ENCODE data around the gene MR1. TPM values are rescaled to one million over a fixed set of nuclear protein-coding genes. Genes with fewer than 3 reads are reported as not detected.

MR1 gene
- total and polyA plus RNA-seq, 9 of the 15 experiments (the other 6 are each of a cell fraction or from before 2014, with no cell fraction given) = 9.7 to 21.7 (median 15.6) TPM

DNA sequence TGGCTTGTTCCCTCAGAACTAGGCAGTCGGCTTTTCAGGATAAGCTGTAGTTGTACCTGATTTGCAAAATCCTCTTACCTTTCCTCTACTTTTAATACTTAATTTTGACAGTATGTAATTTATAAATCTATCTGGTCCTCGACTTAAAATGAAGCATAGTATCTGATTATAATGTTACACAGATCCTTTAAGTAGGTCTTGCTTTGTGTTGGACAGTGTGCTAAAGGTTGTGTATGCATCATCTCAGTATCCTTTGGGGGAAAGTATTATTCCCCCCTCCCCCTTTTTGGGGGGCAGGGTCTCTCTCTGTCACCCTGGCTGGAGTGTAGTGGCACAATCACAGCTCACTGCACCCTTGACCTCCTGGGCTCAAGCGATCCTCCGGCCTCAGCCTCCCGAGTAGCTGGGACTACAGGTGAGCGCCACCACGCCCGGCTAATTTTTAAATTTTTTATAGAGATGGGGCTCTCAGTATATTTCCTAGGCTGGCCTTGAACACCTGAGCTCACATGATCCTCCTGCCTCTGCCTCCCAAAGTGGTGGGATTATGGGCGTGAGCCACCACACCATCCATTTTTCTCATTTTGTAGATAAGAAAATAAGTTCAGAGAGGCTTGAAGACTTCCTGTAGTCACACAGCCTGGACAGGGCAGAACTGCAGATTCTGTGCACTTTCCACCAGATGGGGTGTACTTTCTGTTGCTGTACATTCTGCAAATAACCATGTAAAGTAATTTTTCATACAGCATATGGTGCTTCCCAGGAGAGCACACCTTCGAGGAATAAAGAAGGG lies 10.3 kb upstream of the MR1 start (continued):
- TF ChIP-seq RBM25 (IDR thresholded peaks at IDR 0.05; ENCODE audit: low read depth, low read length, severe bottlenecking) (peak; percentile 61), NRF1 (conservative IDR thresholded peaks at IDR 0.05 in 1 of 2, IDR thresholded peaks at IDR 0.05 in 1 of 2) (peak; percentile 71 to 74), SIN3A (IDR thresholded peaks at IDR 0.05; ENCODE audit: borderline replicate concordance in 2 of 2, control insufficient read depth in 1 of 2, low read depth in 2 of 2, low read length in 2 of 2) (0 out of 4 replicates have a peak, but pooled peaks of 1 of the 2 experiments have one; percentile 27), HMG20A (CRISPR knock-in tag; conservative IDR thresholded peaks at IDR 0.05) (0 out of 2 replicates have a peak, but pooled peaks have one; percentile 64), KDM1A (IDR thresholded peaks at IDR 0.05) (peak in 1 of 2 experiments; percentile 59; a peak in 2 of 4 replicates), HMG20B (CRISPR knock-in tag; IDR thresholded peaks at IDR 0.05) (no peak), SPI1 (IDR thresholded peaks at IDR 0.05; ENCODE audit: borderline replicate concordance, low read depth, low read length) (no peak), ZNF324 (CRISPR knock-in tag; IDR thresholded peaks at IDR 0.05) (0 out of 2 replicates have a peak, but pooled peaks have one; percentile 10), IRF2 (CRISPR knock-in tag; IDR thresholded peaks at IDR 0.05) (no peak), DPF2 (IDR thresholded peaks at IDR 0.05) (no peak), BCOR (IDR thresholded peaks at IDR 0.05) (peak; percentile 59; the same call in 1 of the 2 replicates), DMBX1 (CRISPR knock-in tag; IDR thresholded peaks at IDR 0.05; ENCODE audit: borderline replicate concordance) (no peak), KLF13 (tag; IDR thresholded peaks at IDR 0.05; ENCODE audit: borderline replicate concordance, low read depth) (0 out of 2 replicates have a peak, but pooled peaks have one; percentile 10), ADNP (tag; IDR thresholded peaks at IDR 0.05) (peak; percentile 47; the same call in 1 of the 2 replicates)
- TF ChIP-seq, protein P1, sequence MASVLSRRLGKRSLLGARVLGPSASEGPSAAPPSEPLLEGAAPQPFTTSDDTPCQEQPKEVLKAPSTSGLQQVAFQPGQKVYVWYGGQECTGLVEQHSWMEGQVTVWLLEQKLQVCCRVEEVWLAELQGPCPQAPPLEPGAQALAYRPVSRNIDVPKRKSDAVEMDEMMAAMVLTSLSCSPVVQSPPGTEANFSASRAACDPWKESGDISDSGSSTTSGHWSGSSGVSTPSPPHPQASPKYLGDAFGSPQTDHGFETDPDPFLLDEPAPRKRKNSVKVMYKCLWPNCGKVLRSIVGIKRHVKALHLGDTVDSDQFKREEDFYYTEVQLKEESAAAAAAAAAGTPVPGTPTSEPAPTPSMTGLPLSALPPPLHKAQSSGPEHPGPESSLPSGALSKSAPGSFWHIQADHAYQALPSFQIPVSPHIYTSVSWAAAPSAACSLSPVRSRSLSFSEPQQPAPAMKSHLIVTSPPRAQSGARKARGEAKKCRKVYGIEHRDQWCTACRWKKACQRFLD (CRISPR knock-in tag; IDR thresholded peaks at IDR 0.05) = 0 out of 2 replicates have a peak, but pooled peaks have one; percentile 49
- TF ChIP-seq, protein P2, sequence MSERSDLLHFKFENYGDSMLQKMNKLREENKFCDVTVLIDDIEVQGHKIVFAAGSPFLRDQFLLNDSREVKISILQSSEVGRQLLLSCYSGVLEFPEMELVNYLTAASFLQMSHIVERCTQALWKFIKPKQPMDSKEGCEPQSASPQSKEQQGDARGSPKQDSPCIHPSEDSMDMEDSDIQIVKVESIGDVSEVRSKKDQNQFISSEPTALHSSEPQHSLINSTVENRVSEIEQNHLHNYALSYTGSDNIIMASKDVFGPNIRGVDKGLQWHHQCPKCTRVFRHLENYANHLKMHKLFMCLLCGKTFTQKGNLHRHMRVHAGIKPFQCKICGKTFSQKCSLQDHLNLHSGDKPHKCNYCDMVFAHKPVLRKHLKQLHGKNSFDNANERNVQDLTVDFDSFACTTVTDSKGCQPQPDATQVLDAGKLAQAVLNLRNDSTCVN (CRISPR knock-in tag; IDR thresholded peaks at IDR 0.05) = no peak
- TF ChIP-seq, protein P3, sequence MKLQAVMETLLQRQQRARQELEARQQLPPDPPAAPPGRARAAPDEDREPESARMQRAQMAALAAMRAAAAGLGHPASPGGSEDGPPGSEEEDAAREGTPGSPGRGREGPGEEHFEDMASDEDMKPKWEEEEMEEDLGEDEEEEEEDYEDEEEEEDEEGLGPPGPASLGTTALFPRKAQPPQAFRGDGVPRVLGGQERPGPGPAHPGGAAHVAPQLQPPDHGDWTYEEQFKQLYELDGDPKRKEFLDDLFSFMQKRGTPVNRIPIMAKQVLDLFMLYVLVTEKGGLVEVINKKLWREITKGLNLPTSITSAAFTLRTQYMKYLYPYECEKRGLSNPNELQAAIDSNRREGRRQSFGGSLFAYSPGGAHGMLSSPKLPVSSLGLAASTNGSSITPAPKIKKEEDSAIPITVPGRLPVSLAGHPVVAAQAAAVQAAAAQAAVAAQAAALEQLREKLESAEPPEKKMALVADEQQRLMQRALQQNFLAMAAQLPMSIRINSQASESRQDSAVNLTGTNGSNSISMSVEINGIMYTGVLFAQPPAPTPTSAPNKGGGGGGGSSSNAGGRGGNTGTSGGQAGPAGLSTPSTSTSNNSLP (IDR thresholded peaks at IDR 0.05; ENCODE audit: borderline replicate concordance, low read depth, low read length) = no peak
- TF ChIP-seq, protein P4, sequence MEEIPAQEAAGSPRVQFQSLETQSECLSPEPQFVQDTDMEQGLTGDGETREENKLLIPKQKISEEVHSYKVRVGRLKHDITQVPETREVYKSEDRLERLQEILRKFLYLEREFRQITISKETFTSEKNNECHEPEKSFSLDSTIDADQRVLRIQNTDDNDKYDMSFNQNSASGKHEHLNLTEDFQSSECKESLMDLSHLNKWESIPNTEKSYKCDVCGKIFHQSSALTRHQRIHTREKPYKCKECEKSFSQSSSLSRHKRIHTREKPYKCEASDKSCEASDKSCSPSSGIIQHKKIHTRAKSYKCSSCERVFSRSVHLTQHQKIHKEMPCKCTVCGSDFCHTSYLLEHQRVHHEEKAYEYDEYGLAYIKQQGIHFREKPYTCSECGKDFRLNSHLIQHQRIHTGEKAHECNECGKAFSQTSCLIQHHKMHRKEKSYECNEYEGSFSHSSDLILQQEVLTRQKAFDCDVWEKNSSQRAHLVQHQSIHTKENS (CRISPR knock-in tag; IDR thresholded peaks at IDR 0.05) = no peak
